ENCODE data around the gene MAPK6. TPM values are rescaled to one million over a fixed set of nuclear protein-coding genes. Genes with fewer than 3 reads are reported as not detected.

MAPK6 gene
- total and polyA plus RNA-seq, 9 of the 15 experiments (the other 6 are each of a cell fraction or from before 2014, with no cell fraction given): 28.5 to 97.1 (median 74.0) TPM

- no peak for TF ChIP-seq DIDO1 (tag; IDR thresholded peaks at IDR 0.05; ENCODE audit: low read depth)
- no peak for TF ChIP-seq NR2C1 (IDR thresholded peaks at IDR 0.05)
- no peak for TF ChIP-seq NR2C1 (tag; IDR thresholded peaks at IDR 0.05)
- TF ChIP-seq STAT6 (CRISPR knock-in tag; IDR thresholded peaks at IDR 0.05): no peak
- TF ChIP-seq TCF7L2 (IDR thresholded peaks at IDR 0.05; ENCODE audit: low read depth, low read length): no peak
Observed at GRCh38 chr15:52020221-52021085, 1.4 kb downstream of the MAPK6 start (continued).

- H3K9me1 ChIP-seq (ENCODE audit: control insufficient read depth, insufficient read depth, low read length): no peaks in the 10 kb centered on the region
- peak overlapping the region; percentile 97 for H3K27ac ChIP-seq (ENCODE audit: extremely low read depth, low read depth, low read length)
- POLR2A ChIA-PET: interaction anchor here (0.6 to 7.3 kb wide), 8 partner anchors 13 to 158 kb away, joined by 3 to 84 read pairs (median 3); no protein-coding TSS in a partner anchor
- FAIRE-seq (peak; percentile 88), DNase-seq (ENCODE audit: extremely low read depth in 1 of 4, low spot score in 3 of 4) (peak; percentile 61 to 90 (median 74)), ATAC-seq (peak; percentile 75)
- H3K27me3 ChIP-seq (ENCODE audit: control insufficient read depth in 2 of 2, insufficient read depth in 2 of 2, low read length in 2 of 2): no peaks in the 10 kb centered on the region
- no TSS peak for BruUV-seq (replicated peaks)
- no peaks in the 10 kb centered on the region for H3K9me3 ChIP-seq (replicated peaks; ENCODE audit: control insufficient read depth, insufficient read depth, low read depth, low read length)
- H2AFZ ChIP-seq (ENCODE audit: low read depth, low read length): no peak overlapping the region
- H3K4me3 ChIP-seq: peak overlapping the region; percentile 78
- intact Hi-C loops (cut with micrococcal nuclease): loop anchor here (2.0 to 5.0 kb wide), 2 partner anchors 38 to 56 kb away; no protein-coding TSS in a partner anchor
- no peaks in the 10 kb centered on the region for H4K20me1 ChIP-seq (replicated peaks; ENCODE audit: control insufficient read depth, insufficient read depth, low read length)
- CTCF ChIA-PET (ENCODE audit: low intra/inter-chr PET ratio): no interaction called here
- H3K4me1 ChIP-seq (replicated peaks in 1 of 2; ENCODE audit: control insufficient read depth in 2 of 2, insufficient read depth in 2 of 2, low read length in 2 of 2): peaks cover 10 to 29% of the 10 kb centered on the region in 2 experiments; a peak in 4 of 5 replicates
- WGBS (ENCODE audit: insufficient coverage, low coverage, missing lambda C conversion rate): 3% methylated on average over 4 of the region's 4 CpGs
- peaks cover 10% of the 10 kb centered on the region; the same call in 2 of the 3 replicates for H3K36me3 ChIP-seq (ENCODE audit: control insufficient read depth, insufficient read depth, low read length)
- peak overlapping the region in 1 of 2 experiments; percentile 98; a peak in 2 of 4 replicates for H3K9ac ChIP-seq (ENCODE audit: insufficient read depth in 1 of 2, low read depth in 2 of 2, low read length in 2 of 2)
- peaks cover 73% of the 10 kb centered on the region for H3K79me2 ChIP-seq (ENCODE audit: control insufficient read depth, insufficient read depth, low read length)
- H3K4me2 ChIP-seq (ENCODE audit: insufficient read depth, low read length): peak overlapping the region; percentile 94
- in situ Hi-C loops (cut with MboI): no loop called here
- TF ChIP-seq RBBP5 (IDR thresholded peaks at IDR 0.05; ENCODE audit: borderline replicate concordance, insufficient read depth, low read length, poor library complexity, severe bottlenecking): no peak
- no peak for TF ChIP-seq TCF3 (CRISPR knock-in tag; IDR thresholded peaks at IDR 0.05)
- peak; percentile 70 for TF ChIP-seq POLR2H (tag; IDR thresholded peaks at IDR 0.05; ENCODE audit: low read depth)
- no peak for TF ChIP-seq ETS2 (tag; IDR thresholded peaks at IDR 0.05; ENCODE audit: borderline replicate concordance, poor library complexity, severe bottlenecking)
- TF ChIP-seq VEZF1 (CRISPR knock-in tag; IDR thresholded peaks at IDR 0.05): peak; percentile 43; the same call in 1 of the 2 replicates
- no peak for TF ChIP-seq NR2F6 (CRISPR knock-in tag; IDR thresholded peaks at IDR 0.05)
- peak; percentile 98 for TF ChIP-seq ATF3 (IDR thresholded peaks at IDR 0.05)
- TF ChIP-seq ATF3 (CRISPR knock-in tag; conservative IDR thresholded peaks at IDR 0.05): 0 out of 2 replicates have a peak, but pooled peaks have one; percentile 50
- no peak for TF ChIP-seq MTA2 (IDR thresholded peaks at IDR 0.05; ENCODE audit: low read depth)
Observed at GRCh38 chr15:52021128-52021671, 2.2 kb downstream of the MAPK6 start.

Data from K562 (cell line).